IPS DF 6.9 (cell line): ENCODE measurements around the gene ENTREP3.
A peak's percentile ranks its signal among the peaks of the same experiment; 100 is the strongest.
"Not testable (repeated sequence)": the region's sequence is repeated elsewhere in the genome, so short reads cannot be mapped to it uniquely, and the experiment has no call there.

Source experiments
- DNase-seq: peaks from one replicate; pipeline ENCODE4 v3.0.0-alpha.2; 2013; ENCODE audit warnings: low read depth, low spot score
- H3K27ac ChIP-seq: one replicate; pipeline ENCODE4 v1.5.1; 2013; ENCODE audit warnings: low read length, control low read depth
- H3K27me3 ChIP-seq: 2 replicates; pipeline ENCODE4 v1.6.1; 2013; ENCODE audit warnings: mild to moderate bottlenecking, low read length; ENCODE audit not compliant: control insufficient read depth, insufficient read depth
- H3K36me3 ChIP-seq: 2 replicates; pipeline ENCODE4 v1.6.1; 2013; ENCODE audit warnings: low read length; ENCODE audit not compliant: control insufficient read depth, insufficient read depth
- H3K4me1 ChIP-seq: 2 replicates; pipeline ENCODE4 v1.6.1; 2013; ENCODE audit warnings: low read length; ENCODE audit not compliant: control insufficient read depth, insufficient read depth
- H3K4me3 ChIP-seq: 2 replicates; pipeline ENCODE4 v1.5.1; 2013; ENCODE audit warnings: mild to moderate bottlenecking, low read length
- H3K9me3 ChIP-seq: 2 replicates; pipeline ENCODE4 v1.6.1; 2013; ENCODE audit warnings: low read length, inconsistent platforms; ENCODE audit not compliant: control insufficient read depth, insufficient read depth
- WGBS: extraction: QIAGEN DNeasy Blood & Tissue Kit; methylation state at CpG from one replicate; pipeline ENCODE4 v1.1.7; 2013; ENCODE audit warnings: mixed read lengths, missing lambda C conversion rate; ENCODE audit not compliant: insufficient read length, insufficient coverage; 5-methylcytosine and 5-hydroxymethylcytosine counted together

Gene ENTREP3

DNA sequence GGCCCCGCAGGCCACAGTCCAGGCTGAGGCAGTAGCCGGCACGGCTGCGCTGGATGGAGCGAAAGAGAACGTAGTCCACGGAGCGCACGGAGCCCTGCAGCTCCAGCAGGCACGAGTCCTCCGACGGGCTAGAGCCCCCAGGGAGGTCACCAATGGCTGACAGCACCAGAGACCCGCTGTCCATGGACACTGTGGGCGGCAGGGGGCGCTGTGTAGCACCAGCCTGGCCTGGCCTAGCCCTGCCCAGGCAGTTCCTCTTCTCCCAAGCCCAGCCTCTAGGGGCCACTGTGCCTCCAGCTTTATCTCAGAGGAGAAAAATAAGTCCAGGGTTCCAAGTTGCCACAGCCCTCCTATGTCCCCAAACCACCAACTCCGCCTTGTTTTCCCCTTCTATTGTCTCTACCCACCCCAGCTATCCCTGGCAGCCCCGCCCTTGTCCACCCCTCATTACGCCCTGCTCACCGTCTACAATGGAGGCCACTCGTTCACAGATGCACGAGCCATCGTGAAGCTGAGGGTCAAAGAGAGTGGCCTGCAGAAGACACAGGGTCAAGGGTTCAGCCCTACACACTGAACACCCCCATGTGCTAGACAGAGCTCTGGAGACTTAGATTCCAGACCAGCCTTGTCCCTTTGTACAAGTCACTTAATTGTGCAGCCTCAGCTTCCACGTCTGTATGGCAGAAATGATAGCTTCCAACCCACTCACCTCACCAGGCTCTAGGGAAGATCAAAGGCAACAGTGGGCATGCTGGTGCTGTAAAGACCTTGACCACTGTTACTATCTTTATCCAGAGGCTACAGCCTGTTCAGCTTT is 4.4 kb downstream of the ENTREP3 start:
- Histone ChIP-seq H3K4me3 (peak overlapping the region; percentile 29; the same call in 1 of the 2 replicates), H3K4me1 (peaks cover 7% of the 10 kb centered on the region), H3K27ac (no peak overlapping the region), H3K27me3 (no peaks in the 10 kb centered on the region), H3K36me3 (peaks cover 4% of the 10 kb centered on the region), H3K9me3 (no peaks in the 10 kb centered on the region)
- WGBS: no CpG with 5 or more reads among the region's 23 CpGs
- DNase-seq: no peak

DNA sequence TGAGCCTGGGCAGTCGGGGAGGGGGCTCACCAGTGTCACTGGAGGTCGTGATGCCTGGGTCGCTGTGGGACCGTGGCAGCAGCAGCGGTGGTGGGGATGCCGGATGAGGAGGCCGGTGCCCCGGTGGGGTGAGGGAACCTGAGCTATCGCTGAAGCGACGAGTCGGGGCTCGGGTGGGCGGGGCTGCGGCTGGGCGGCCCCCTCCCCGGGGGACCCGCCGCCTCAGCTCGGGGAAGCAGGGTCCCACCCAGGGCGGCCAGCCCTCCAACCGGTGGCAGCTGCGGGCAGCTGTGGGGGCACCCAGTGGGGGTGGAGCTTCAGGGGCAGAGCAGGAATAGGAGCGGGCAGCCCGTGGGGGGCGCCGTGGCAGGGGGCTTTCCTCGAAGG is 5.0 kb downstream of the ENTREP3 start:
- H3K9me3 ChIP-seq: no peaks in the 10 kb centered on the region
- no peaks in the 10 kb centered on the region for H3K27me3 ChIP-seq
- peaks cover 7% of the 10 kb centered on the region for H3K4me1 ChIP-seq
- no peak overlapping the region for H3K27ac ChIP-seq
- DNase-seq: no peak
- peaks cover 4% of the 10 kb centered on the region for H3K36me3 ChIP-seq
- no CpG with 5 or more reads among the region's 28 CpGs for WGBS
- peak overlapping the region; percentile 29; the same call in 1 of the 2 replicates for H3K4me3 ChIP-seq

DNA sequence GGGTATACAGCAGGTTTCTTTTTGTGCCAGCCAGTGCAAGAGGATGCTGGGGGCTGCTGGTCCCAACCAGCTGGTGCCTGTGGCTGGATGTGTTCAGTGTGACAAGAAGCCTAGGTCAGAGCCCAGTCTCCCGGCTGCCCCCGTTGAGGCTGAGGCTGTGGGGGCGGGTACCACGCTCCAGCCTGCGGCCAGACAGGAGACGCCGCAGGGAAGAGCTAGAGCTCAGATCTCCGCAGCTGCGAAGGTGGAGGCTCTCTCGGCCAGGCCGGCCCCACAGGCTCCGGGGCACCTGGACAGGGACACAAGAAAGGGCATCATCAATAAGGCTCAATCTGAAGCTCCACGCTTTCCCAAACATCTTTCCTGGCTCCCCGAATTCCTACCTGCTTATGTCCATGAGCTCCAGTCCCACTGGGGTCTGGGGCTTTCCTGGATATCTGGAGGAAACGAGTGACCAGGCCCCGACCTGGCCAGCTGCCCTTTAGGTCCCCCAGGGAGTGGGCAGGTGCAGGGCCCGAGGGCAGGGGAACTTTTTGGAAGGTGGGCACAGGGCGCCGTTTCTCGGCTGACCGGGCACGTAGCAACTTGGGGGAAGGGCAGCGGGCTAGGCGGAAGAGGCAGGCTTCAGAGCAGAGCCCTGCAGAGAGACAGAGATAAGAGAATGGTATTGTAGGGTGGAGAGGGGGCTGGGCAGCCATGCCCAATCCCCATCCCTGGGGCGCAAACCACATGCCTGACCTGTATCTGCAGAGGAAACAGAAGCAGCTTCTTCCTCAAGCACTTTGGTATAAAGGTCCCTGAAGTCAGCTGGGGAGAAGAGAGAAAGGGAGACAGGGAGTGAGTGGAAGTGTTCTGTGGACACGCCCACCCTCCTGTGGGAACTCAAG is 7.4 kb downstream of the ENTREP3 start:
- Histone ChIP-seq H3K27ac (no peak overlapping the region), H3K4me1 (peaks cover 4% of the 10 kb centered on the region; the same call in 1 of the 2 replicates), H3K27me3 (no peaks in the 10 kb centered on the region), H3K4me3 (no peak overlapping the region), H3K9me3 (no peaks in the 10 kb centered on the region), H3K36me3 (peaks cover 4% of the 10 kb centered on the region)
- DNase-seq: no peak
- no CpG with 5 or more reads among the region's 26 CpGs for WGBS

DNA sequence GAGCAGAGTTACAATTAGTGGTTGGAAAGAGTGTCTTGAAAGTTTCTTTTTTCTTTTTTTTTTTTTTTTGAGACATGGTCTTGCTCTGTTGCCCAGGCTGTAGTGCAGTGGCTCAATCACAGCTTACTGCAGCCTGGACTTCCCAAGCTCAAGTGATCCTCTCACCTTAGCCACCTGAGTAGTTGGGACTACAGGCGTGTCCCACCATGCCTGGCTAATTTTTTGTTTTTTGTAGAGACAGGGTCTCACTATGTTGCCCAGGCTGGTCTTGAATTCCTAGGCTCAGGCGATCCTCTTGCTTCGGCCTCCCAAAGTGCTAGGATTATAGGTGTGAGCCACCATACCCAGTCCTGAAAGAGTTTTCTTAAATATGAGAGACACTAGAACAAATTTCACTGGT is 8.5 kb downstream of the ENTREP3 start:
- not testable (repeated sequence) for DNase-seq, H3K36me3 ChIP-seq, H3K9me3 ChIP-seq, H3K4me3 ChIP-seq, H3K27me3 ChIP-seq, H3K27ac ChIP-seq, H3K4me1 ChIP-seq
- no CpG with 5 or more reads among the region's 3 CpGs for WGBS

DNA sequence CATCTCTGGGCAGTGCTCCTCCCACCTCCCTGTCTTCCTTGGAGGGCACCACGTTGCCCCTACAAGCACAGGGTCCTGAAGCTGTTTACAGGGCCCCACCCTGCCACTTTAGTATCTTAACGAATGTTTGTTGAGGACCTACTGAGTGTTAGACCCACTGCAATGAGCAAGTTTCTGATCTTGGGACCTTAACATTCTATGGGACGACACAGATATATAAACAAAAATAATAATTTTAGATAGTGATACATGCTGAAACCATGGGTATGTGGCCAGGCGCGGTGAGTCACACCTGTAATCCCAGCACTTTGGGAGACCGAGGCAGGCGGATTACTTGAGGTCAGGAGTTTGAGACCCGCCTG is 10.1 kb downstream of the ENTREP3 start:
- no peak for DNase-seq
- WGBS: no CpG with 5 or more reads among the region's 8 CpGs
- H3K9me3 ChIP-seq: no peaks in the 10 kb centered on the region
- peaks cover 6% of the 10 kb centered on the region; the same call in 1 of the 2 replicates for H3K4me1 ChIP-seq
- peaks cover 4% of the 10 kb centered on the region for H3K36me3 ChIP-seq
- H3K4me3 ChIP-seq: peak overlapping the region; percentile 37; the same call in 1 of the 2 replicates
- H3K27me3 ChIP-seq: no peaks in the 10 kb centered on the region
- no peak overlapping the region for H3K27ac ChIP-seq

DNA sequence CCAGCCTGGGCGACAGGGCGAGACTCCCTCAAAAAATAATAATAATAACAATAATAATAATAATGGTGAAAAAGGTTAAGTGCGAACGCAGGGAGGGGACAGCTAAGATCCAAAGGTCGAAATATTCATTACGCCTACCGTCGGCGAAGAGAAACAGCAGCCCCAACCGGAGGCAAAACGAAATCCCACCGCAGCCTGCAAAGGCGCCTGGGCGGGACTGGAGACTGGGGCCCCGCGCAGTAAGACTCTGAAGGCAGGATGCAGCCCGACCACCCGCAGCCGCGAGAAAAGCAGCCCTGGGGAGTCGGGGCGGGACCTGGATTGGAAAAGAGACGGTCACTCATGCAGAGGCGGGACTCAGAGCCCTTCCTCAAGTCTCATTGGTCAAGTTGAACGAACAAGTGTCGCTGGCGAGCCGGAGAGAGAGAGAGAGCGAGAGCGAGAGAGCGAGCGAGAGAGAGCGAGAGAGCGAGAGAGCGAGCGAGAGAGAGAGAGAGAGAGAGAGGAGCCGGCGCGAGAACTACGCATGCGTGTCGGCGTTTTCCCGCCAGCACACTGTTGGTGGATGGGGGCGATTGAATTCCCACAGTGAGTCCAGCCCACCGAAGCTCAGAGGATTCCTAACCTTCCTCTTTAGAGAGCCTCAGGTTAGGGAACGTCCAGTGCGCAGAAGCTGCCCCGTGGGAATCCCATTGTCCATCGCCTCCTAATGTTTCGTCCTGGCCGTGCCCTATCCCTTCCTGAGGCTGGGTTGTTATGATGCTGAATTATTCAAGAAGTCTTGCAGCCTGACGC is 10.7 kb downstream of the ENTREP3 start:
- Histone ChIP-seq H3K4me3 (peak overlapping the region; percentile 48; the same call in 1 of the 2 replicates), H3K27ac (no peak overlapping the region), H3K9me3 (no peaks in the 10 kb centered on the region), H3K27me3 (no peaks in the 10 kb centered on the region), H3K36me3 (peaks cover 4% of the 10 kb centered on the region), H3K4me1 (peaks cover 5% of the 10 kb centered on the region; the same call in 1 of the 2 replicates)
- peak; percentile 83 for DNase-seq
- WGBS: no CpG with 5 or more reads among the region's 53 CpGs

DNA sequence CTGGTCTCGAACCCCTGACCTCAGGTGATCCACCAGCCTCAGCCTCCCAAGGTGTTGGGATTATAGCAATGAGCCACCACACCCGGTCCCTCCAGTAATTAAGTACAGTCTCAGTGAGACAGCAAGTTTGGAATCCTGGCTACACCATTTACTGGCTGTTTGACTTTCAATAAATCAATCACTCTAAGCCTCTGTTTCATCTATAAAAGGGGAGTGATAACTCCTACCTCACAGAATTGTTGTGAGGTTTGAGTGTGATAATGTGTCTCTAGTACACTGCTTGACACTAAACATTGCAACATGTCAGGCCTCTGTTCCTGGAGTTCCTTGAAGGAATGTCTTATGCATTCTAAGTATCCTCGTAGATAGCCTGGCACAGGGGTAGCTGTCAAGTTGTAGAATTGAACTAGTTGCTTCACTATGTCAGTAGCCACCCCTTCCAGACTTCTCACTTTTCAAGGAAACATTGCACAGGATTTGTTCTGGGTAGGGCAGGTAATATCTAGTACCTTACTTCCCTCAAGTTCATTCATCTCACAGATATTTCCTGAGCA is 12.4 kb downstream of the ENTREP3 start:
- Histone ChIP-seq H3K36me3 (peaks cover 4% of the 10 kb centered on the region), H3K27ac (no peak overlapping the region), H3K9me3 (no peaks in the 10 kb centered on the region), H3K4me1 (peaks cover 5% of the 10 kb centered on the region; the same call in 1 of the 2 replicates), H3K27me3 (no peaks in the 10 kb centered on the region), H3K4me3 (no peak overlapping the region)
- WGBS: no CpG with 5 or more reads among the region's 3 CpGs
- DNase-seq: no peak

DNA sequence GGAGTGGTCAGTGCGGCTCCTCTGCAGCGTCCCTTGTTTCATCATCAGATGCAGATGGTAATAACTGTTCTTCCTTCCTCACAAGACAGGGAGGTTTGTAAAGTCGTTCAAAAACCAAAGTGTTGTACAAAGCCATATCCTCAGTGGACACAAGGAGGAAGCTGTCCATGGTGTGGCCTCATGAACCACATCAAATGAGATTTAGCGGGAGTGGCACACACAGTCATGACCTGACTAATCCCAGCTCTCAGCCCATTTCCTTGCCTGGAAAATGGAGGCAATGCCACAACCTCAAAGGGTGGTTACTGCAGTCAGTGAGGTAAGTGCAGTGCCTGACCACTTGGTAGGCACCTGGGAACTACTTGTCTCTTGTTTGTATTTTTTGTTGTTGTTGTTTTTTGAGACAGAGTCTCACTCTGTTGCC is 13.4 kb downstream of the ENTREP3 start:
- peaks cover 5% of the 10 kb centered on the region; the same call in 1 of the 2 replicates for H3K4me1 ChIP-seq
- no peak overlapping the region for H3K4me3 ChIP-seq
- no peaks in the 10 kb centered on the region for H3K27me3 ChIP-seq
- no peaks in the 10 kb centered on the region for H3K9me3 ChIP-seq
- H3K27ac ChIP-seq: no peak overlapping the region
- DNase-seq: no peak
- no CpG with 5 or more reads among the region's 4 CpGs for WGBS
- H3K36me3 ChIP-seq: no peaks in the 10 kb centered on the region

DNA sequence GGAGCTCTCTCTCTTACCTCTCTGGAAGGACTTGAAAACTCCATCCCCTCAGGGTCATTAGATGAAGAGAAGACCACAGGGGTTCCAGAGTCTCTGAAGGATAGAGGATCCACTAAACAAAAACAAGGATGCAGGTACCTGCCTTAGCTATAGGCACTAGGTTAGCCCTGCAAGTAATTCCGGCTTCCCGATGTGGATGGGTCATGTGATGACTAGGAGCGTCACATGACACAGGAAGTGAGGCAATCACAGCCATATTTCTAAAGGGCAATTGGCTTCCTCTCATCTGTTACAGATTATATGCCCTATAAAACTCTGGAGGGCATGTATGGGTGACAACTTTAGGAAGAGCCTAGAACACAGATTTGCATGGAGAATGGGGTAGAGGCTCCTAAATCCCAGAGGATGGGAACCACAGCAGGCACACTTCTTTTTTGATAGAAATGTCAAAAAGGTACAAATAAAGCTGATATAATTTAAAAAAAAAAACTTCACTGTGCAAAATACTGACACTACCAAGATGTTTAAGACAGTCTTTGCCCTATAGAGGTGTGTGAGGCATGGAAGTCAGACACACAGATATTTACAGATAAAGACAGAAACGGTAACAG is 14.1 kb downstream of the ENTREP3 start:
- H3K9me3 ChIP-seq: no peaks in the 10 kb centered on the region
- no CpG with 5 or more reads among the region's 4 CpGs for WGBS
- no peaks in the 10 kb centered on the region for H3K36me3 ChIP-seq
- no peaks in the 10 kb centered on the region for H3K27me3 ChIP-seq
- peak overlapping the region; percentile 21; the same call in 1 of the 2 replicates for H3K4me3 ChIP-seq
- H3K27ac ChIP-seq: no peak overlapping the region
- DNase-seq: no peak
- peaks cover 5% of the 10 kb centered on the region; the same call in 1 of the 2 replicates for H3K4me1 ChIP-seq
